ENCODE results near the gene WWC1.

Gene WWC1

GRCh38 chr5:168291342-168291963 lies at the start of gene WWC1:
WWC1 (plus strand) TSS chr5:168291645; CDS start chr5:168292153, 508 bp downstream.
- peak; percentile 19 for DNase-seq

- DNase-seq, result no peak
These were observed 46.4 kb upstream of the WWC1 start for GRCh38 chr5:168244838-168245559.

- DNase-seq, result no peak
These were observed 41.5 kb upstream of the WWC1 start for GRCh38 chr5:168249923-168250322.

DNA sequence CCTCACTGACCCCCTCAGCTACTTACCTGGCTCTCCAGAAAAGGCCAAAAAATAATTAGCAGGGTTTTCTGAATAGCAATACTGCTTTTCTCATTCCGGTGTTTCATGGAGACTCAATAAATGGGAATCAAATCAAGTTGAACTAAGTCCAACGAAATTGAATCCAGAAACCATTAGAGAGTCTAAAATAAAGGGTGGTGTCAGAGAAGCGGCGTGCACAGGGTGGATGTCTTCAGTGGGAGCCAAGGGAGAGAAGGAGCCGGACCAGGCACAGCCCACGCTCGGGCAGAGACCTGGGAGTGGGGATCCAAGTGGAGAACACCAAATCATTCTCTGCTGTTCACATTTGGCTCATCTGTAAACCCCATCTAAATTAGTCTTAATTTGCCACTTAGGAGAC lies 40.2 kb upstream of the WWC1 start:
- no peak for DNase-seq

- DNase-seq, result no peak
These were observed 37.3 kb upstream of the WWC1 start for GRCh38 chr5:168254013-168254693.

DNA sequence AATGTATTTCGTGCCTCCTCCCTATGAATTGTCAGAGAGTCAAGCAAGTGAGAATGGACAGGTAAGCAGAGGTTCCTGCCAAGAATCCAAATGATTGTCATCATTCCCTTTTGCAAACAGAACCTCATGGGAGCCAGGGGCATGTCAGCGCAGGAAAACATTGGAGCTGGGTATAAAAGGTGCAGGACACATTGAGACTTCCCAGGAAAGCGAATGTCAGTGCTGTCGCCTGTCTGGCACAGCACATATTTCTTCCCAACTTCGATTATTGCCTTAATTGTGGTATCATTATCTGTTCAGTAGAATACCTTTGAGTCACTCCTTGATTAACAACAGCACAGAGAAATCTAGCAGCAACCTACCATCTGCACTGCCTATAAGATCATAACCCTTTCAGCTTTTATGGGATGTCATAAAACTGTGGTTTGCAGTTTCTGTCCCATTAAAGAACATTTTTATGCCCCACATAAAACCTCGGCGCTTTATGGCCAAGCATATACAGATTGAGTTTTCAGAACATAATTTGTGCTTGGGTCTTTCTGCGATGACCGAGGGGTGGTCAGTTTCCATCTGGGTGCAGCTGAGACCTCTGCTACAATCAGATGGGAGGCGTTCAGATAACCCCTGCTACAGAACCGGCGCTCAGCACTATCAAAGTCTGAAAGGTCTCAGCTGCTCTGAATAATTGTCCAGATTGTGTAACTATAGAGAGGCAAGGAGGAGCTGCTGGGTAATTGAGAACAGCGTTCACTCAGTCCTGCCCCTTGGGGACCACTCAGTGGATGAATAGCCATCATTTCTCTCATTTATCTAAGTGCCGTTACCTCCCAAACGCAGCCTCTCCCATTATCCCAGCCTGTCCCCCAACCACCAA lies 30.9 kb upstream of the WWC1 start:
- no peak for DNase-seq

GRCh38 chr5:168261227-168261571 lies 30.2 kb upstream of the WWC1 start:
- DNase-seq, result no peak

DNA sequence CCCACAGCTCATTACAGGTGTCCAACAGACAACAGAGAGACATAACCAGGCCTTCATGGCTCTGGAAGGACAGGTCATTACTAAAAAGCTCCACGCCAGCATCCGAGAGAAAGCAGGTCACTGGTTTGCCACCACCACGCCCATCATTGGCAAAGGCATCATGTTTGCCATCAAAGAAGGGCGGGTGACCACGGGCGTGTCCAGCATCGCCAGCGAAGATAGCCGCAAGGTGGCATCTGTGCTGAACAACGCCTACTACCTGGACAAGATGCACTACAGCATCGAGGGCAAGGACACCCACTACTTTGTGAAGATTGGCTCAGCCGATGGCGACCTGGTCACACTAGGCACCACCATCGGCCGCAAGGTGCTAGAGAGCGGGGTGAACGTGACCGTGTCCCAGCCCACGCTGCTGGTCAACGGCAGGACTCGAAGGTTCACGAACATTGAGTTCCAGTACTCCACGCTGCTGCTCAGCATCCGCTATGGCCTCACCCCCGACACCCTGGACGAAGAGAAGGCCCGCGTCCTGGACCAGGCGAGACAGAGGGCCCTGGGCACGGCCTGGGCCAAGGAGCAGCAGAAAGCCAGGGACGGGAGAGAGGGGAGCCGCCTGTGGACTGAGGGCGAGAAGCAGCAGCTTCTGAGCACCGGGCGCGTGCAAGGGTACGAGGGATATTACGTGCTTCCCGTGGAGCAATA lies 29.3 kb upstream of the WWC1 start:
- DNase-seq, result no peak

GRCh38 chr5:168263121-168263520 lies 28.3 kb upstream of the WWC1 start:
- DNase-seq, result no peak

DNA sequence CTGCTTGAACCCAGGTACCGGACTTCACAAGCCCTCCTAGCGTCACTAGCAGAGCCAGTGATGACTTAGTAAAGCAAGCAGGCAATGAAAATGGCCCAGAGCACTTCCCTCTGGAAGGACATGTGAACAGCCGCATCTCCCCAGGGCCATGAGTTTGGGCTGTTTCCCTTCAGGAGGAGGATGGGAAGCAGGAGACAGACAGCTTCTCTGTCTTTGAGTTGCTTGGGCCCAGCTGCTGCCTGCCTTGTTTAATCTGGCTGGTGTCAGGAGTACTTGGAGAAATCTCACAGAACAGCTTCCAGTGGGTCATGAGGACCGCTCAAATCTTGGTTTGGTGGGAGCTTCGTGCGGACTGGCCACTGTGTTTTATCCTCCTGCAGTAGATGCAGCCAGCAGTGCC lies 25.4 kb upstream of the WWC1 start:
- DNase-seq, result no peak

DNA sequence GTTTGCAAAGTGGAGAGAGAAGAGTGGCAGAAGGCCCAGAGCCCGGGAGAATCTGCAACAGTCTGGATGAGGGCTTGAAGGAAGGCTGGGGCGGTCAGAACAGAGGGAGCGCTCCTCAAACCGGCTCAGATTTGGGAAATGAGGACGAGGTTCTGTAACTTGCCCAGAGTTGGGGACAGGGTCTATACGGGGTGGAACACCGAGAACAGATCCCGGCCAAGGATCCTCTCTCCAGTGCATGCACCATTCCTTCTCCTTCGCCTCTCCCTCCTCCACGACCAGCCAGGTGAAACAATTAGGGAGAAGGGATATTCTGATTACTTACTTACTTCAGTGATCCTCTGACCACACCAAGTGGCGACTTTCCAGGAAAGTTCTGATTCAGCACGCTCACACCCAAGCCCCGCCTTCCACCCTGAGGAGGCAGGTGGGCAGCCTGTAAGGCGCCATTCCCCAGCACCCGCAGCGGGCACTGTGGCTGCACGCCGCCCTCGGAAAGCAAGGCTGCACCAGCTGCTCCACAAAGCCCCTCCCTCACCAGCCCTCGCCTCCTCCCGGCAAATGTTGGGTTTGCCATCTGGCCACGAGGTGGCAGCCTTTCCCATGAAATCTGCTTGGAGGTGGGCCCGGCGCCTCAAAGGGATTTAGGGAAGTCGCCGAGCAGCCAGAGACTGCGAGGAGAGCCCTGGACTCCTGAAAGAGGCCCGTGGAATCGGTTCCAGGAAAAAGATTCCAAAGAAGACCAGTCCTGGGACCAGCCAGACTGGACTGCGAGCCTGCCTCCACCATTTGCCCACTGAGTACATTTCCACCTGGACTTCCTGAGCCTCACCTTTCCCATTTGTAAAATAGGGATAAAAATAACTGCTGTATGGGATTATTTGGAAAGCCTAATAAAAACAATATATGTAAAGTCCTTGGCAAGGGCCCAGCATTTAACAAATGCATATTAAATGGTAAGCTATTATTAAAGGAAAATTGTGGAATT lies 22.2 kb upstream of the WWC1 start:
- peak; percentile 67 for DNase-seq

GRCh38 chr5:168269937-168270330 lies 21.5 kb upstream of the WWC1 start:
- DNase-seq, result no peak

GRCh38 chr5:168270476-168270875 lies 21.0 kb upstream of the WWC1 start:
- DNase-seq, result no peak

GRCh38 chr5:168273056-168273980 lies 18.1 kb upstream of the WWC1 start:
- DNase-seq, result no peak

DNA sequence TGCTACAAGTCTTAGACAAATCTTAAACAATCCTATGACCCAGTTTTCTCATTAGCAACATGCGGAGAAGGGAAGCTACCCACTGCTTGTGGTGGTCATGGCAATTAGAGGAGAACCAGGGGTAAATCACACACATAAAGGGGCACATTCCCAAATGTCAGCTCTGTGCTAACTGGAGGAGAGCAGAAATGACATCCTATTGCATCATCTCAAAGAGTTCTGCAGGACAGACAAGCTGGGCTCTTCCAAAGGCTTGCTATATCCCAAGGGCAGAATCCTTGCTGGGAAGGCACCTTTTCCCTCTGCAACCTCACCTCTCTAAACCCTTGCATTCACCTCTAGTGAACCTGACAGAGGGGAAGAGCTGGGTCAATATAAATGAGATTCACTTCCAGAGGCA lies 17.0 kb upstream of the WWC1 start:
- no peak for DNase-seq

- no peak for DNase-seq
These were observed 15.5 kb upstream of the WWC1 start for GRCh38 chr5:168275940-168276339.

- DNase-seq, result peak; percentile 96
These were observed 9.3 kb upstream of the WWC1 start for GRCh38 chr5:168282120-168282519.

GRCh38 chr5:168284809-168285208 lies 6.6 kb upstream of the WWC1 start:
- DNase-seq, result no peak

GRCh38 chr5:168285696-168286095 lies 5.7 kb upstream of the WWC1 start:
- DNase-seq, result no peak

- no peak for DNase-seq
These were observed 5.1 kb upstream of the WWC1 start for GRCh38 chr5:168286386-168286785.

Measured in MV-4-11 (cell line).